Measurements from ENCODE around the gene PKD1. TPM values are rescaled to one million over a fixed set of nuclear protein-coding genes. Genes with fewer than 3 reads are reported as not detected.
A peak's percentile ranks its signal among the peaks of the same experiment; 100 is the strongest.

PKD1 gene
- total and polyA plus RNA-seq, 2 of the 13 experiments (the other 11 are each of a cell fraction or from before 2014, with no cell fraction given): 22.1 to 23.0 TPM

DNA sequence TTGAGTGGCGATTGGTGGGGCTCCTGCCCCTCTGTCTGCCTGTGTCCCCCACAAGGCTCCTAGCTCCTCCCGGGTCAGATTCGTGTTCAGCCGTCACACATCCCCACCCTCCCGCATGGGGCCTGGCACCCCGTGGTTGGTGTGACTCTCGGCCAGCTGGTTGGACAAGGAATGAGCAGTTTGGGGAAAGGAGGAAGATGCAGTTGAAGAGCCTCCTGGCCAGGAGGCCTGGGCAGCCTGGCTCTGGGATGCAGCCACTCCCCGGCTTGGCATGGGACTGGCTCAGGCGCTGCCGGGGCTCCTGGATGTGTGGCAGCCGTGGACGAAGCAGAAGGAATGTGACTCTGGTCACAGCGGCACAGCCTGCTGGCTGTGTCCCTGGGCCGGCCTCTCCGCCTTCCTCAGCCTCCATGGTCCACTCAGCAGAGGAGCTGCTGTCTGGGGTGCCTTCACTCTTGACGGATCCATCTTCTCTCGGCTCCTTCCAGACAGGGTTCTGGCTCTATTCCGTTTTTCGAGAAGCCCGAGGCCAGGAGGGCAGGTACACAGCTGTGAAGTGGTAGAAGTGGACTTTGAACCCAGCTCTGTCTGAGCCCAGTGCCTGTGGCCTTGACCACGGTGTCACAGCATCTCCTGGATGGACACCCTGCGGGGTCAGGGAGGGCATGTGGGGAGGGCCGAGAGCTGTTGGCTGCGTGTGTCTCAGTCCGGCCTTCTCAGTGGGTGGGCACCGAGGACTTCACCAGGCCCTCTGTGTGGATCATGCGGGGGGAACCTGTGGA is 22.0 kb upstream of the PKD1 start (continued):
- peak in 1 of 2 experiments; percentile 75; a peak in 2 of 4 replicates for TF ChIP-seq EP300 (IDR thresholded peaks at IDR 0.05; ENCODE audit: low read depth in 2 of 2, low read length in 2 of 2)
- TF ChIP-seq EP300 (CRISPR knock-in tag; IDR thresholded peaks at IDR 0.05; ENCODE audit: borderline replicate concordance): peak; percentile 34; the same call in 1 of the 2 replicates
- peak; percentile 51 for TF ChIP-seq XRCC5 (optimal IDR thresholded peaks at IDR 0.05; ENCODE audit: low read length)
- TF ChIP-seq, protein P1, sequence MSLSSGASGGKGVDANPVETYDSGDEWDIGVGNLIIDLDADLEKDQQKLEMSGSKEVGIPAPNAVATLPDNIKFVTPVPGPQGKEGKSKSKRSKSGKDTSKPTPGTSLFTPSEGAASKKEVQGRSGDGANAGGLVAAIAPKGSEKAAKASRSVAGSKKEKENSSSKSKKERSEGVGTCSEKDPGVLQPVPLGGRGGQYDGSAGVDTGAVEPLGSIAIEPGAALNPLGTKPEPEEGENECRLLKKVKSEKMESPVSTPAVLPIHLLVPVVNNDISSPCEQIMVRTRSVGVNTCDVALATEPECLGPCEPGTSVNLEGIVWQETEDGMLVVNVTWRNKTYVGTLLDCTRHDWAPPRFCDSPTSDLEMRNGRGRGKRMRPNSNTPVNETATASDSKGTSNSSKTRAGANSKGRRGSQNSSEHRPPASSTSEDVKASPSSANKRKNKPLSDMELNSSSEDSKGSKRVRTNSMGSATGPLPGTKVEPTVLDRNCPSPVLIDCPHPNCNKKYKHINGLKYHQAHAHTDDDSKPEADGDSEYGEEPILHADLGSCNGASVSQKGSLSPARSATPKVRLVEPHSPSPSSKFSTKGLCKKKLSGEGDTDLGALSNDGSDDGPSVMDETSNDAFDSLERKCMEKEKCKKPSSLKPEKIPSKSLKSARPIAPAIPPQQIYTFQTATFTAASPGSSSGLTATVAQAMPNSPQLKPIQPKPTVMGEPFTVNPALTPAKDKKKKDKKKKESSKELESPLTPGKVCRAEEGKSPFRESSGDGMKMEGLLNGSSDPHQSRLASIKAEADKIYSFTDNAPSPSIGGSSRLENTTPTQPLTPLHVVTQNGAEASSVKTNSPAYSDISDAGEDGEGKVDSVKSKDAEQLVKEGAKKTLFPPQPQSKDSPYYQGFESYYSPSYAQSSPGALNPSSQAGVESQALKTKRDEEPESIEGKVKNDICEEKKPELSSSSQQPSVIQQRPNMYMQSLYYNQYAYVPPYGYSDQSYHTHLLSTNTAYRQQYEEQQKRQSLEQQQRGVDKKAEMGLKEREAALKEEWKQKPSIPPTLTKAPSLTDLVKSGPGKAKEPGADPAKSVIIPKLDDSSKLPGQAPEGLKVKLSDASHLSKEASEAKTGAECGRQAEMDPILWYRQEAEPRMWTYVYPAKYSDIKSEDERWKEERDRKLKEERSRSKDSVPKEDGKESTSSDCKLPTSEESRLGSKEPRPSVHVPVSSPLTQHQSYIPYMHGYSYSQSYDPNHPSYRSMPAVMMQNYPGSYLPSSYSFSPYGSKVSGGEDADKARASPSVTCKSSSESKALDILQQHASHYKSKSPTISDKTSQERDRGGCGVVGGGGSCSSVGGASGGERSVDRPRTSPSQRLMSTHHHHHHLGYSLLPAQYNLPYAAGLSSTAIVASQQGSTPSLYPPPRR (CRISPR knock-in tag; IDR thresholded peaks at IDR 0.05; ENCODE audit: borderline replicate concordance): peak; percentile 72; the same call in 1 of the 2 replicates
- no peak for TF ChIP-seq GLMP (CRISPR knock-in tag; IDR thresholded peaks at IDR 0.05; ENCODE audit: borderline replicate concordance)
- TF ChIP-seq ZNF83 (CRISPR knock-in tag; IDR thresholded peaks at IDR 0.05; ENCODE audit: borderline replicate concordance): no peak
- TF ChIP-seq KDM3A (CRISPR knock-in tag; IDR thresholded peaks at IDR 0.05; ENCODE audit: low read depth): peak; percentile 80; the same call in 1 of the 2 replicates
- no peak for TF ChIP-seq ZNF670 (CRISPR knock-in tag; IDR thresholded peaks at IDR 0.05; ENCODE audit: borderline replicate concordance)
- TF ChIP-seq RXRB (CRISPR knock-in tag; IDR thresholded peaks at IDR 0.05; ENCODE audit: borderline replicate concordance): peak; percentile 99
- no peak for TF ChIP-seq ZFP41 (CRISPR knock-in tag; IDR thresholded peaks at IDR 0.05; ENCODE audit: borderline replicate concordance)
- peak in 1 of 2 experiments; percentile 63; a peak in 1 of 4 replicates for TF ChIP-seq KLF16 (CRISPR knock-in tag; IDR thresholded peaks at IDR 0.05)
- no peak for TF ChIP-seq ZNF101 (CRISPR knock-in tag; IDR thresholded peaks at IDR 0.05; ENCODE audit: borderline replicate concordance, low read depth)
- TF ChIP-seq, protein P2, sequence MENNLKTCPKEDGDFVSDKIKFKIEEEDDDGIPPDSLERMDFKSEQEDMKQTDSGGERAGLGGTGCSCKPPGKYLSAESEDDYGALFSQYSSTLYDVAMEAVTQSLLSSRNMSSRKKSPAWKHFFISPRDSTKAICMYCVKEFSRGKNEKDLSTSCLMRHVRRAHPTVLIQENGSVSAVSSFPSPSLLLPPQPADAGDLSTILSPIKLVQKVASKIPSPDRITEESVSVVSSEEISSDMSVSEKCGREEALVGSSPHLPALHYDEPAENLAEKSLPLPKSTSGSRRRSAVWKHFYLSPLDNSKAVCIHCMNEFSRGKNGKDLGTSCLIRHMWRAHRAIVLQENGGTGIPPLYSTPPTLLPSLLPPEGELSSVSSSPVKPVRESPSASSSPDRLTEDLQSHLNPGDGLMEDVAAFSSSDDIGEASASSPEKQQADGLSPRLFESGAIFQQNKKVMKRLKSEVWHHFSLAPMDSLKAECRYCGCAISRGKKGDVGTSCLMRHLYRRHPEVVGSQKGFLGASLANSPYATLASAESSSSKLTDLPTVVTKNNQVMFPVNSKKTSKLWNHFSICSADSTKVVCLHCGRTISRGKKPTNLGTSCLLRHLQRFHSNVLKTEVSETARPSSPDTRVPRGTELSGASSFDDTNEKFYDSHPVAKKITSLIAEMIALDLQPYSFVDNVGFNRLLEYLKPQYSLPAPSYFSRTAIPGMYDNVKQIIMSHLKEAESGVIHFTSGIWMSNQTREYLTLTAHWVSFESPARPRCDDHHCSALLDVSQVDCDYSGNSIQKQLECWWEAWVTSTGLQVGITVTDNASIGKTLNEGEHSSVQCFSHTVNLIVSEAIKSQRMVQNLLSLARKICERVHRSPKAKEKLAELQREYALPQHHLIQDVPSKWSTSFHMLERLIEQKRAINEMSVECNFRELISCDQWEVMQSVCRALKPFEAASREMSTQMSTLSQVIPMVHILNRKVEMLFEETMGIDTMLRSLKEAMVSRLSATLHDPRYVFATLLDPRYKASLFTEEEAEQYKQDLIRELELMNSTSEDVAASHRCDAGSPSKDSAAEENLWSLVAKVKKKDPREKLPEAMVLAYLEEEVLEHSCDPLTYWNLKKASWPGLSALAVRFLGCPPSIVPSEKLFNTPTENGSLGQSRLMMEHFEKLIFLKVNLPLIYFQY (CRISPR knock-in tag; IDR thresholded peaks at IDR 0.05; ENCODE audit: borderline replicate concordance): peak; percentile 78; the same call in 1 of the 2 replicates
- TF ChIP-seq TFAP4 (IDR thresholded peaks at IDR 0.05; ENCODE audit: borderline replicate concordance, low read depth): peak; percentile 94; the same call in 1 of the 2 replicates
- TF ChIP-seq, protein P3, sequence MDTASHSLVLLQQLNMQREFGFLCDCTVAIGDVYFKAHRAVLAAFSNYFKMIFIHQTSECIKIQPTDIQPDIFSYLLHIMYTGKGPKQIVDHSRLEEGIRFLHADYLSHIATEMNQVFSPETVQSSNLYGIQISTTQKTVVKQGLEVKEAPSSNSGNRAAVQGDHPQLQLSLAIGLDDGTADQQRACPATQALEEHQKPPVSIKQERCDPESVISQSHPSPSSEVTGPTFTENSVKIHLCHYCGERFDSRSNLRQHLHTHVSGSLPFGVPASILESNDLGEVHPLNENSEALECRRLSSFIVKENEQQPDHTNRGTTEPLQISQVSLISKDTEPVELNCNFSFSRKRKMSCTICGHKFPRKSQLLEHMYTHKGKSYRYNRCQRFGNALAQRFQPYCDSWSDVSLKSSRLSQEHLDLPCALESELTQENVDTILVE (CRISPR knock-in tag; IDR thresholded peaks at IDR 0.05): no peak
